Measurements from ENCODE around the gene PDZRN3. TPM values are rescaled to one million over a fixed set of nuclear protein-coding genes. Genes with fewer than 3 reads are reported as not detected.

PDZRN3 gene
- total RNA-seq, 4 donors from 2014 or later: 87.3 to 268 (median 107) TPM

- intact Hi-C loops (cut with DNase I; ENCODE audit: low total_unique reads): no loop called here
- Histone ChIP-seq H3K4me3 (no peak overlapping the region), H3K4me1 (peaks cover 14 to 21% of the 10 kb centered on the region in 2 donors), H3K27me3 (no peaks in the 10 kb centered on the region), H3K27ac (peak overlapping the region; percentile 73 to 86), H3K9me3 (no peaks in the 10 kb centered on the region), H3K36me3 (no peaks in the 10 kb centered on the region)
- no peak for TF ChIP-seq CTCF (IDR thresholded peaks at IDR 0.05)
- TF ChIP-seq POLR2A (IDR thresholded peaks at IDR 0.05): no peak
- DNase-seq: no peak
Measured at GRCh38 chr3:73418681-73419080, 206.1 kb downstream of the PDZRN3 start.

GRCh38 chr3:73415118-73415517 lies 209.6 kb downstream of the PDZRN3 start:
- DNase-seq: no peak
- intact Hi-C loops (cut with DNase I; ENCODE audit: low total_unique reads): no loop called here

GRCh38 chr3:73413619-73414018 lies 211.1 kb downstream of the PDZRN3 start:
- Histone ChIP-seq H3K9me3 (no peaks in the 10 kb centered on the region), H3K4me3 (no peak overlapping the region), H3K36me3 (no peaks in the 10 kb centered on the region), H3K27me3 (no peaks in the 10 kb centered on the region), H3K27ac (peak overlapping the region in 1 of 2 donors; percentile 30), H3K4me1 (peaks cover 4 to 12% of the 10 kb centered on the region in 2 donors)
- intact Hi-C loops (cut with DNase I; ENCODE audit: low total_unique reads): no loop called here
- DNase-seq: no peak
- TF ChIP-seq POLR2A (IDR thresholded peaks at IDR 0.05) (no peak), CTCF (IDR thresholded peaks at IDR 0.05) (no peak)

More at GRCh38 chr3:73415118-73415517, 209.6 kb downstream of the PDZRN3 start:
- H3K27ac ChIP-seq: no peak overlapping the region
- H3K4me3 ChIP-seq: no peak overlapping the region
- no peaks in the 10 kb centered on the region for H3K36me3 ChIP-seq
- no peaks in the 10 kb centered on the region for H3K9me3 ChIP-seq
- no peaks in the 10 kb centered on the region for H3K27me3 ChIP-seq
- peaks cover 11 to 13% of the 10 kb centered on the region in 2 donors for H3K4me1 ChIP-seq
- no peak for TF ChIP-seq POLR2A (IDR thresholded peaks at IDR 0.05)
- TF ChIP-seq CTCF (IDR thresholded peaks at IDR 0.05): no peak

GRCh38 chr3:73411993-73412392 lies 212.7 kb downstream of the PDZRN3 start:
- Histone ChIP-seq H3K4me3 (no peak overlapping the region), H3K27ac (no peak overlapping the region), H3K27me3 (no peaks in the 10 kb centered on the region), H3K4me1 (peaks cover 6 to 21% of the 10 kb centered on the region in 2 donors), H3K9me3 (no peaks in the 10 kb centered on the region), H3K36me3 (no peaks in the 10 kb centered on the region)
- TF ChIP-seq POLR2A (IDR thresholded peaks at IDR 0.05): no peak
- no peak for TF ChIP-seq CTCF (IDR thresholded peaks at IDR 0.05)
- no peak for DNase-seq
- intact Hi-C loops (cut with DNase I; ENCODE audit: low total_unique reads): no loop called here

GRCh38 chr3:73411545-73411944 lies 213.2 kb downstream of the PDZRN3 start:
- no peak for DNase-seq
- Histone ChIP-seq H3K27ac (peak overlapping the region in 1 of 2 donors; percentile 21), H3K4me1 (peaks cover 8 to 25% of the 10 kb centered on the region in 2 donors), H3K27me3 (no peaks in the 10 kb centered on the region), H3K36me3 (no peaks in the 10 kb centered on the region), H3K4me3 (no peak overlapping the region), H3K9me3 (no peaks in the 10 kb centered on the region)
- intact Hi-C loops (cut with DNase I; ENCODE audit: low total_unique reads): no loop called here
- TF ChIP-seq CTCF (IDR thresholded peaks at IDR 0.05): no peak
- no peak for TF ChIP-seq POLR2A (IDR thresholded peaks at IDR 0.05)
